ENCODE results near the gene HES4.

DNA sequence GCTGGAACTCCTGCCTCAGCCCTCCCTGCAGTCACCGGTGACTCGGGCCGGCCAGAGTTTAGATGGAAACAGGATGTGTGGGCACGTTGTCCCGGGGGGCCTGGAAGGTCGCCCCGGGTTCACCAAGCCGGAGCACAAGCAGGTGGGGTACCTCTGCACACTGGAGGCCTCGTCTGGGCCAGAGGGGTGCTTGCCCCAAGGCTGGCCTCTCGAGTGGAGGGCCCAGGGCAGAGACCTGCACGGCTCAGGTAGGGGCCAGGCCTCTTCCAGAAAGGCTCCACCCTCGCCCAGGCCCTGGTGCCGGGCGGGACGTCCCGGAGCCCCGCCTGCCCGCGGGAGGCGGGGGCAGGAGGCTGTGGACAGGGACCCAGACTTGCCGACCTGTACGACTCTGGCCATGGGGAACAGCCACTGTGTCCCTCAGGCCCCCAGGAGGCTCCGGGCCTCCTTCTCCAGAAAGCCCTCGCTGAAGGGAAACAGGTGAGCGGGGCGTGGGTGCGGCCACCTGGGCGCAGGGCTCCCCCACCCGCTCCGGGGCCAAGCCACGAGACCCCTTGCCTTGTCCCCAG is 33.7 kb downstream of the HES4 start, which contains the start of gene PLEKHN1:
- TF ChIP-seq, protein P1, sequence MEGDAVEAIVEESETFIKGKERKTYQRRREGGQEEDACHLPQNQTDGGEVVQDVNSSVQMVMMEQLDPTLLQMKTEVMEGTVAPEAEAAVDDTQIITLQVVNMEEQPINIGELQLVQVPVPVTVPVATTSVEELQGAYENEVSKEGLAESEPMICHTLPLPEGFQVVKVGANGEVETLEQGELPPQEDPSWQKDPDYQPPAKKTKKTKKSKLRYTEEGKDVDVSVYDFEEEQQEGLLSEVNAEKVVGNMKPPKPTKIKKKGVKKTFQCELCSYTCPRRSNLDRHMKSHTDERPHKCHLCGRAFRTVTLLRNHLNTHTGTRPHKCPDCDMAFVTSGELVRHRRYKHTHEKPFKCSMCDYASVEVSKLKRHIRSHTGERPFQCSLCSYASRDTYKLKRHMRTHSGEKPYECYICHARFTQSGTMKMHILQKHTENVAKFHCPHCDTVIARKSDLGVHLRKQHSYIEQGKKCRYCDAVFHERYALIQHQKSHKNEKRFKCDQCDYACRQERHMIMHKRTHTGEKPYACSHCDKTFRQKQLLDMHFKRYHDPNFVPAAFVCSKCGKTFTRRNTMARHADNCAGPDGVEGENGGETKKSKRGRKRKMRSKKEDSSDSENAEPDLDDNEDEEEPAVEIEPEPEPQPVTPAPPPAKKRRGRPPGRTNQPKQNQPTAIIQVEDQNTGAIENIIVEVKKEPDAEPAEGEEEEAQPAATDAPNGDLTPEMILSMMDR (optimal IDR thresholded peaks at IDR 0.05 in 1 of 3, IDR thresholded peaks at IDR 0.05 in 1 of 3, conservative IDR thresholded peaks at IDR 0.05 in 1 of 3; ENCODE audit: extremely low read depth in 1 of 3, insufficient read depth in 2 of 3, low read length in 3 of 3), result no peak
- TF ChIP-seq EZH2 (IDR thresholded peaks at IDR 0.05; ENCODE audit: low read length), result no peak
